H9 (cell line): ENCODE results near the gene TRAF3. TPM values are rescaled to one million over a fixed set of nuclear protein-coding genes. Genes with fewer than 3 reads are reported as not detected.

Experiments
- DNase-seq: peaks from one replicate; pipeline ENCODE4 v3.0.0-alpha.2; 2017
- H2AFZ ChIP-seq: one replicate; pipeline ENCODE4 v1.6.1; 2013; ENCODE audit warnings: mild to moderate bottlenecking, low read length, control low read depth, moderate library complexity
- H2AK5ac ChIP-seq: 2 replicates; pipeline ENCODE4 v1.6.1; 2013; ENCODE audit warnings: low read length, control low read depth, mixed read lengths; ENCODE audit not compliant: insufficient read length
- H2BK120ac ChIP-seq: one replicate; pipeline ENCODE4 v1.6.1; 2013; ENCODE audit warnings: low read depth, mild to moderate bottlenecking, low read length, control low read depth, inconsistent platforms; ENCODE audit not compliant: poor library complexity, severe bottlenecking
- H2BK12ac ChIP-seq: 2 replicates; pipeline ENCODE4 v1.6.1; 2013; ENCODE audit warnings: low read length, control low read depth, mixed read lengths, low read depth; ENCODE audit not compliant: insufficient read length
- H2BK15ac ChIP-seq: 2 replicates; pipeline ENCODE4 v1.6.1; 2013; ENCODE audit warnings: low read depth, low read length, control low read depth
- H2BK20ac ChIP-seq: one replicate; pipeline ENCODE4 v1.6.1; 2013; ENCODE audit warnings: low read depth, mild to moderate bottlenecking, low read length, control low read depth, inconsistent platforms; ENCODE audit not compliant: poor library complexity, severe bottlenecking
- H2BK5ac ChIP-seq: 2 replicates; pipeline ENCODE4 v1.6.1; 2013; ENCODE audit warnings: low read length, control low read depth, mixed read lengths; ENCODE audit not compliant: insufficient read length
- H3K14ac ChIP-seq: 2 replicates; pipeline ENCODE4 v1.6.1; 2013; ENCODE audit warnings: low read length, control low read depth; ENCODE audit not compliant: insufficient read depth
- H3K18ac ChIP-seq: 2 replicates; pipeline ENCODE4 v1.6.1; 2013; ENCODE audit warnings: low read depth, mild to moderate bottlenecking, mixed read lengths, low read length, control low read depth; ENCODE audit not compliant: insufficient read length
- H3K23ac ChIP-seq: 2 replicates; pipeline ENCODE4 v1.6.1; 2013; ENCODE audit warnings: low read length, control low read depth, mixed read lengths, low read depth; ENCODE audit not compliant: insufficient read length
- H3K23me2 ChIP-seq: 2 replicates; pipeline ENCODE4 v1.6.1; 2013; ENCODE audit warnings: low read depth, mild to moderate bottlenecking, mixed read lengths, low read length, control low read depth; ENCODE audit not compliant: insufficient read length, poor library complexity, severe bottlenecking
- H3K27ac ChIP-seq: 2 replicates; pipeline ENCODE4 v1.5.1; 2013; ENCODE audit warnings: low read length, control low read depth, mixed read lengths, low read depth; ENCODE audit not compliant: insufficient read length
- H3K27me3 ChIP-seq: 2 replicates; pipeline ENCODE4 v1.6.1; 2013; ENCODE audit warnings: low read length, control low read depth, inconsistent platforms; ENCODE audit not compliant: insufficient read depth
- H3K4ac ChIP-seq: 2 replicates; pipeline ENCODE4 v1.6.1; 2013; ENCODE audit warnings: low read depth, mild to moderate bottlenecking, control low read depth, inconsistent platforms, low read length, moderate library complexity
- H3K4me1 ChIP-seq: 2 replicates; pipeline ENCODE4 v1.6.1; 2013; ENCODE audit warnings: low read length, control low read depth, inconsistent platforms; ENCODE audit not compliant: insufficient read depth
- H3K4me2 ChIP-seq: 2 replicates; pipeline ENCODE4 v1.6.1; 2013; ENCODE audit warnings: low read length, control low read depth, mixed read lengths; ENCODE audit not compliant: insufficient read length, insufficient read depth
- H3K56ac ChIP-seq: 2 replicates; pipeline ENCODE4 v1.6.1; 2013; ENCODE audit warnings: low read depth, mild to moderate bottlenecking, mixed read lengths, low read length, control low read depth; ENCODE audit not compliant: insufficient read length
- H3K79me1 ChIP-seq: 2 replicates; pipeline ENCODE4 v1.6.1; 2013; ENCODE audit warnings: low read depth, mild to moderate bottlenecking, moderate library complexity, low read length, control low read depth, inconsistent platforms; ENCODE audit not compliant: insufficient read depth, poor library complexity, severe bottlenecking
- H3K79me2 ChIP-seq: 2 replicates; pipeline ENCODE4 v1.6.1; 2013; ENCODE audit warnings: low read length, control low read depth, inconsistent platforms; ENCODE audit not compliant: insufficient read depth
- H3K9ac ChIP-seq: 2 replicates; pipeline ENCODE4 v1.6.1; 2013; ENCODE audit warnings: low read length, control low read depth, mixed read lengths; ENCODE audit not compliant: insufficient read length; ENCODE audit errors: extremely low read depth
- H3K9me3 ChIP-seq: one replicate; pipeline ENCODE4 v1.6.1; 2013; ENCODE audit warnings: low read depth, low read length, inconsistent platforms; ENCODE audit not compliant: control insufficient read depth
- H3T11ph ChIP-seq: one replicate; pipeline ENCODE4 v1.6.1; 2013; ENCODE audit warnings: mild to moderate bottlenecking, low read length, control low read depth, inconsistent platforms
- H4K20me1 ChIP-seq: one replicate; pipeline ENCODE4 v1.6.1; 2013; ENCODE audit not compliant: control insufficient read depth, insufficient read length, insufficient read depth
- H4K5ac ChIP-seq: 2 replicates; pipeline ENCODE4 v1.6.1; 2013; ENCODE audit warnings: low read depth, mild to moderate bottlenecking, mixed read lengths, low read length, control low read depth; ENCODE audit not compliant: insufficient read length
- H4K8ac ChIP-seq: replicated peaks from 2 replicates; pipeline ENCODE4 v1.6.1; 2013; ENCODE audit warnings: low read length, control low read depth, mixed read lengths, low read depth; ENCODE audit not compliant: insufficient read length
- H4K91ac ChIP-seq: 2 replicates; pipeline ENCODE4 v1.6.1; 2013; ENCODE audit warnings: low read depth, mild to moderate bottlenecking, moderate library complexity, mixed read lengths, low read length, control low read depth; ENCODE audit not compliant: insufficient read length
- H3K27ac Mint-ChIP-seq, 3 experiments: 2 replicates in 2 of 3; 3 replicates in 1 of 3; pipeline ENCODE4 v1.8.0; 2020 to 2021; ENCODE audit warnings: mixed read lengths in 3 of 3, mild to moderate bottlenecking in 1 of 3, moderate library complexity in 1 of 3
- H3K27me3 Mint-ChIP-seq: 2 replicates; pipeline ENCODE4 v1.8.0; 2021; ENCODE audit warnings: low read depth, mild to moderate bottlenecking, moderate library complexity, mixed read lengths
- H3K36me3 Mint-ChIP-seq, 3 experiments: 2 replicates in 2 of 3; 3 replicates in 1 of 3; pipeline ENCODE4 v1.8.0; 2020 to 2021; ENCODE audit warnings: low read depth in 3 of 3, mixed read lengths in 3 of 3; ENCODE audit not compliant: insufficient read depth in 1 of 3
- H3K4me1 Mint-ChIP-seq, 2 experiments: 2 replicates each; pipeline ENCODE4 v1.8.0; 2020; ENCODE audit warnings: mixed read lengths in 2 of 2
- H3K4me3 Mint-ChIP-seq, 2 experiments: 2 replicates in 1 of 2; 3 replicates in 1 of 2; pipeline ENCODE4 v1.8.0; 2020 to 2021; ENCODE audit warnings: mild to moderate bottlenecking in 2 of 2, mixed read lengths in 2 of 2, moderate library complexity in 1 of 2
- H3K9me3 Mint-ChIP-seq, 2 experiments: 2 replicates in 1 of 2; 3 replicates in 1 of 2; pipeline ENCODE4 v1.8.0; 2020; ENCODE audit warnings: mild to moderate bottlenecking in 2 of 2, mixed read lengths in 2 of 2, moderate library complexity in 1 of 2
- CTCF ChIP-seq: fragments of 200-600 bp; sonication (generic); conservative IDR thresholded peaks from 3 replicates; pipeline ENCODE4 v1.8.0; 2021; ENCODE audit warnings: antibody characterized with exemption, mild to moderate bottlenecking
- WGBS: extraction: QIAGEN DNeasy Blood & Tissue Kit; methylation state at CpG from one replicate; pipeline ENCODE4 v1.1.7; 2013; ENCODE audit warnings: missing lambda C conversion rate, low lambda C conversion rate, mixed read lengths; ENCODE audit not compliant: insufficient read length; ENCODE audit errors: extremely low coverage; 5-methylcytosine and 5-hydroxymethylcytosine counted together
- total RNA-seq: library from RNA; stranded (reverse); gene quantifications from 2 replicates; pipeline ENCODE4 v1.2.1, GENCODE V29; 2021

TRAF3 gene
- total RNA-seq, 1 experiment from 2014 or later: 9.6 TPM

GRCh38 chr14:102953100-102953499, 175.9 kb downstream of the TRAF3 start:
- Histone ChIP-seq H2BK120ac (no peak overlapping the region), H3K4me1 (no peaks in the 10 kb centered on the region), H3T11ph (no peak overlapping the region), H3K18ac (no peak overlapping the region), H2AFZ (no peak overlapping the region), H3K14ac (no peak overlapping the region), H3K79me2 (no peaks in the 10 kb centered on the region), H3K9me3 (no peaks in the 10 kb centered on the region), H2BK5ac (no peak overlapping the region), H4K5ac (no peak overlapping the region), H3K27ac (no peak overlapping the region), H4K8ac (no peak overlapping the region), H3K27me3 (no peaks in the 10 kb centered on the region), H2BK12ac (no peak overlapping the region), H3K9ac (no peak overlapping the region), H3K23ac (no peak overlapping the region), H3K79me1 (no peaks in the 10 kb centered on the region), H3K4ac (no peak overlapping the region), H3K23me2 (no peaks in the 10 kb centered on the region), H2AK5ac (no peak overlapping the region), H3K4me2 (no peak overlapping the region), H2BK15ac (no peak overlapping the region), H3K56ac (no peak overlapping the region), H4K20me1 (no peaks in the 10 kb centered on the region), H4K91ac (no peak overlapping the region), H2BK20ac (no peak overlapping the region)
- no CpG with 5 or more reads among the region's 15 CpGs for WGBS
- peaks cover 0 to 6% of the 10 kb centered on the region in 2 experiments; a peak in 1 of 4 replicates for H3K4me1 Mint-ChIP-seq
- no peaks in the 10 kb centered on the region for H3K9me3 Mint-ChIP-seq
- no peak overlapping the region for H3K4me3 Mint-ChIP-seq
- no peak overlapping the region; a peak in 1 of 7 replicates for H3K27ac Mint-ChIP-seq
- no peak for DNase-seq
- H3K27me3 Mint-ChIP-seq: no peaks in the 10 kb centered on the region
- TF ChIP-seq CTCF: no peak
- H3K36me3 Mint-ChIP-seq: peaks cover 24 to 86% (median 84%) of the 10 kb centered on the region in 3 experiments; a peak in 6 of 7 replicates
